ENCODE data around the gene OR2T10. TPM values are rescaled to one million over a fixed set of nuclear protein-coding genes. Genes with fewer than 3 reads are reported as not detected.

OR2T10 gene
- total RNA-seq, 2 donors from 2014 or later = not detected

DNA sequence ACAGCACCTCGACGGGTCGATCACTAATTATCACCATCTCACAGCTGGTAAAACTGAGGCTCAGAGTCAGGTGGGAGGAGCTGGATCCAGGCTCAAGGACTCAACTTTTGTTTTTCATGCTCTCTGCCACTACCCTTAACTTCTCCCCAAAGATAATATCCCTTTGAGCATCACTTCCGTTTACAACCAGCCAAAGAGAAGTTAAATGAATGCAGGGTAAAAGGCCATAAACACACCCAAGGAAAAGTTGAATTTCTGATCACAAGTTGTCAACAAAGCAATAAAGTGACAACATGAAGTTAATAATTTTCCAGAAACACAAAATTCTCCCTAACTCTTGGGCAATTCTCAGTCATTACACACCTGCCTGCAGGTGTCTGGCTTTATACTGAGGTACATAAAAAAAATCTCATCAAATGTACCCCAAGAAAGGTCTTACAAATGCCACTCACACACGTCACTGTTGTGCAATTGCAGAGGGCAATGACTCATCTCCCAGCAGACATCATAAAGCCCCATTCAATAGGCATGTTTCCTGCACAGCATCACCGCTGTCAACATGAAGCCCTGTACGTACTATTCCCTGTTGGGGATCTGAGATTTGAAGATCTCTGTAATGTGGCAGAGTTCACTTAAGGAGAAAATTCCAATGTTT lies 34.0 kb upstream of the OR2T10 start:
- H3K4me3 ChIP-seq = no peak overlapping the region
- H3K27ac ChIP-seq = no peak overlapping the region
- no peaks in the 10 kb centered on the region for H3K4me1 ChIP-seq (replicated peaks)
- H3K9me3 ChIP-seq = no peaks in the 10 kb centered on the region
- no peak for TF ChIP-seq CTCF (IDR thresholded peaks at IDR 0.05)
- TF ChIP-seq POLR2A (IDR thresholded peaks at IDR 0.05) = no peak
- TF ChIP-seq POLR2AphosphoS5 (IDR thresholded peaks at IDR 0.05) = no peak
- no peaks in the 10 kb centered on the region for H3K36me3 ChIP-seq
- H3K27me3 ChIP-seq (replicated peaks; ENCODE audit: insufficient read depth) = no peaks in the 10 kb centered on the region
- 78% methylated on average over 7 of the region's 7 CpGs for WGBS
- no peak for DNase-seq (ENCODE audit: low spot score)
- intact Hi-C loops (cut with DNase I) = no loop called here

- Histone ChIP-seq H3K4me1 (replicated peaks) (no peaks in the 10 kb centered on the region), H3K36me3 (no peaks in the 10 kb centered on the region), H3K27ac (no peak overlapping the region), H3K27me3 (replicated peaks; ENCODE audit: insufficient read depth) (no peaks in the 10 kb centered on the region), H3K9me3 (no peaks in the 10 kb centered on the region), H3K4me3 (no peak overlapping the region)
- intact Hi-C loops (cut with DNase I) = no loop called here
- TF ChIP-seq CTCF (IDR thresholded peaks at IDR 0.05) (no peak), POLR2AphosphoS5 (IDR thresholded peaks at IDR 0.05) (no peak), POLR2A (IDR thresholded peaks at IDR 0.05) (no peak)
- 80% methylated on average over 2 of the region's 2 CpGs for WGBS
- DNase-seq (ENCODE audit: low spot score) = no peak
Observed at GRCh38 chr1:248630551-248630950, 33.1 kb upstream of the OR2T10 start.

- Histone ChIP-seq H3K4me3 (no peak overlapping the region), H3K9me3 (no peaks in the 10 kb centered on the region), H3K4me1 (replicated peaks) (no peaks in the 10 kb centered on the region), H3K27ac (no peak overlapping the region), H3K27me3 (replicated peaks; ENCODE audit: insufficient read depth) (no peaks in the 10 kb centered on the region), H3K36me3 (no peaks in the 10 kb centered on the region)
- intact Hi-C loops (cut with DNase I) = loop anchor here (5.0 kb wide), 1 partner anchor 64 kb away; no protein-coding TSS in a partner anchor
- WGBS = 75% methylated on average over 8 of the region's 9 CpGs
- no peak for TF ChIP-seq POLR2AphosphoS5 (IDR thresholded peaks at IDR 0.05)
- no peak for TF ChIP-seq CTCF (IDR thresholded peaks at IDR 0.05)
- no peak for TF ChIP-seq POLR2A (IDR thresholded peaks at IDR 0.05)
- DNase-seq (ENCODE audit: low spot score) = no peak
Observed at GRCh38 chr1:248627971-248628844, 30.7 kb upstream of the OR2T10 start.

- no peaks in the 10 kb centered on the region for H3K4me1 ChIP-seq (replicated peaks)
- TF ChIP-seq POLR2A (IDR thresholded peaks at IDR 0.05) (no peak), POLR2AphosphoS5 (IDR thresholded peaks at IDR 0.05) (no peak), CTCF (IDR thresholded peaks at IDR 0.05) (no peak)
- no peak overlapping the region for H3K27ac ChIP-seq
- intact Hi-C loops (cut with DNase I) = loop anchor here (5.0 kb wide), 1 partner anchor 66 kb away; no protein-coding TSS in a partner anchor
- H3K4me3 ChIP-seq = no peak overlapping the region
- WGBS = 89% methylated on average over 5 of the region's 5 CpGs
- no peaks in the 10 kb centered on the region for H3K9me3 ChIP-seq
- H3K27me3 ChIP-seq (replicated peaks; ENCODE audit: insufficient read depth) = no peaks in the 10 kb centered on the region
- no peaks in the 10 kb centered on the region for H3K36me3 ChIP-seq
- no peak for DNase-seq (ENCODE audit: low spot score)
Observed at GRCh38 chr1:248625971-248626370, 28.5 kb upstream of the OR2T10 start.

All from prostate gland (tissue), 2 donors.